Lung (tissue), 16 donors: ENCODE measurements around the gene OTX1. TPM values are rescaled to one million over a fixed set of nuclear protein-coding genes. Genes with fewer than 3 reads are reported as not detected.

Experiments used
- ATAC-seq: fragments of 200-7000 bp; cut with Tn5 transposase; one replicate; pipeline ENCODE4 v1.9.1; 2020; ENCODE audit warnings: moderate number of reproducible peaks; ENCODE audit not compliant: insufficient read depth, low FRiP score
- DNase-seq, 3 donors: peaks; one replicate each; pipeline ENCODE4 v3.0.0-alpha.2; 2013 to 2017
- H3K27ac ChIP-seq, 2 donors: one replicate each; pipeline ENCODE4 v1.5.1; 2013; ENCODE audit warnings: mild to moderate bottlenecking in 2 of 2, moderate library complexity in 2 of 2, control low read depth in 1 of 2, inconsistent platforms in 1 of 2, low read depth in 1 of 2, low read length in 1 of 2
- H3K27me3 ChIP-seq, 3 donors: one replicate each; pipeline ENCODE4 v1.5.1; 2013; ENCODE audit warnings: low read length in 2 of 3; ENCODE audit not compliant: control insufficient read depth in 3 of 3, insufficient read depth in 3 of 3
- H3K36me3 ChIP-seq, 4 donors: one replicate each; pipeline ENCODE4 v1.5.1; 2013; ENCODE audit warnings: low read length in 4 of 4, mild to moderate bottlenecking in 1 of 4, moderate library complexity in 1 of 4; ENCODE audit not compliant: control insufficient read depth in 4 of 4, insufficient read depth in 4 of 4
- H3K4me1 ChIP-seq, 5 donors: one replicate each; pipeline ENCODE4 v1.5.1; 2013; ENCODE audit warnings: low read length in 5 of 5, mild to moderate bottlenecking in 2 of 5, moderate library complexity in 1 of 5; ENCODE audit not compliant: control insufficient read depth in 5 of 5, insufficient read depth in 5 of 5
- H3K4me3 ChIP-seq: one replicate; pipeline ENCODE4 v1.5.1; 2013; ENCODE audit warnings: mild to moderate bottlenecking, control low read depth, moderate library complexity
- H3K9ac ChIP-seq, 2 donors: one replicate each; pipeline ENCODE4 v1.5.1; 2013; ENCODE audit warnings: low read length in 2 of 2, control low read depth in 1 of 2; ENCODE audit not compliant: insufficient read depth in 1 of 2
- H3K9me3 ChIP-seq, 4 donors: one replicate each; pipeline ENCODE4 v1.5.1; 2013; ENCODE audit warnings: low read length in 3 of 4, mild to moderate bottlenecking in 1 of 4, moderate library complexity in 1 of 4; ENCODE audit not compliant: control insufficient read depth in 4 of 4, insufficient read depth in 3 of 4
- CTCF ChIP-seq: IDR thresholded peaks from 2 replicates; pipeline ENCODE4 v1.5.1; 2012; ENCODE audit warnings: mild to moderate bottlenecking; ENCODE audit errors: control extremely low read depth, extremely low read depth
- WGBS, 2 donors: extraction: QIAGEN DNeasy Blood & Tissue Kit; methylation state at CpG; one replicate each; pipeline ENCODE4 v1.1.7; 2013; 5-methylcytosine and 5-hydroxymethylcytosine counted together
- long read RNA-seq, 5 donors: transcript quantifications; one replicate each; lab custom pipeline, GENCODE V29; 2026
- polyA plus RNA-seq, 2 donors: library from polyadenylated mRNA; stranded (reverse); fragments of 200-250 nt; gene quantifications; one replicate each; pipeline ENCODE4 v1.2.1, GENCODE V29; 2013
- total RNA-seq, 2 donors: library from RNA; depleted of rRNA in 1 of 2; stranded (reverse); fragments of >200 nt in 1 of 2; gene quantifications; one replicate each; pipeline ENCODE4 v1.2.1, GENCODE V29; 2014 to 2021
- donor health status: control.
- donor health status: control.
- donor health status: Bipolar disorder and iron deficiency.
- donor health status: healthy.
- donor health status: DM: yes; HTN: yes; CAD: no.

OTX1 gene
- total RNA-seq: 1 to 10 TPM in 1 of 2 donors, under 1 TPM in 1; 0.11 to 1.0 TPM
- polyA plus RNA-seq: under 1 TPM; 0.30 to 0.39 TPM
- long read RNA-seq, donor 1: 0 reads
- long read RNA-seq, donor 2: 0 reads
- long read RNA-seq, donor 3, partial matches to known transcripts: 0 of 1 reads
- long read RNA-seq, donor 3, other reads (novel, unspliced or antisense): 0 of 1 reads
- long read RNA-seq, donor 4: 0 reads
- long read RNA-seq, donor 5: 0 reads

DNA sequence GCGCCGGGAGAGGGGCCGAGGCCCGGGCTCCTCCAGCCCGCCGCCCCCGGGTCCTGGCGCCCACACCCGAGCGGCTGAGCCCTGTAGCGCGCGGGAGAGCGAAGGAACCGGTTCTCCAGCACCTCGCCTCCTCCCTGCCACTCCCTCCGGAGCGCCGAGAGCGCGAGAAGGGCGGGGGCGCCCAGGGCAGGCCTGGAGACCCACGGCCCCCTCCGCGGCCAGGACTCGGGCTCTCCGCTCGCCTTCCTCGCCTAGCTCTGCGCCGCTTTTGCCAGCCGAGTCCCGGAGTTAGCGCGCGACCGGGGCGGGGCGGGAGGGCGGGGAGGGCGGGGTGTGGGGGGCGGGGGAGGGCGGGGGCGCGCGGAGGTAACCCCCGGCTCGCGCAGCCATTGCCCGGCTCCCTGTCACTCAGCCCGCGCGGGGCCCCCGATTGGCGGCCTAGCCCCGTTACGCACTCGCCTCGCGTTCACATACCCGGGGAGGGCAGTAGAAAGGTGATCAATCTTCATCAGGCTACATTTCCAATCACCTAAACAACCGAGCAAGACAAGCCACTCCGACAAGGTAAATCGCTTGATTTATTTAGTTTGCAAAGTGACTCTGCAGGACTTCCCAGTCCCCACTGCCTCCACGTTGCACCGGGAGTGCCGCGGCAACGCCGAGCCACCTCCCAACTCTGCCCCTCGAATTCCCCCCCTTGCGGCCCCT, at the start of gene OTX1:
Gene OTX1 (plus strand): TSS at position 497 of the 708 bp plus-strand sequence. CDS start 2,161 bp downstream, outside the sequence.
- 0 to 1% methylated on average over 44 to 72 of the region's 73 CpGs for WGBS, 2 donors
- no peak for TF ChIP-seq CTCF
- H3K36me3 ChIP-seq: peaks cover 0 to 2% (median under 1%) of the 10 kb centered on the region in 4 donors
- ATAC-seq (peak; percentile 75), DNase-seq (peak in 2 of 3 donors; percentile 51 to 68)
- H3K4me1 ChIP-seq: peaks cover 5 to 44% (median 11%) of the 10 kb centered on the region in 5 donors
- H3K4me3 ChIP-seq: peak within 1 kb of the TSS; percentile 45
- H3K27ac ChIP-seq: no peak within 1 kb of the TSS
- peaks cover 0 to 37% (median 0%) of the 10 kb centered on the region in 4 donors for H3K9me3 ChIP-seq
- H3K27me3 ChIP-seq: peaks cover 38 to 94% (median 82%) of the 10 kb centered on the region in 3 donors
- no peak within 1 kb of the TSS for H3K9ac ChIP-seq

DNA sequence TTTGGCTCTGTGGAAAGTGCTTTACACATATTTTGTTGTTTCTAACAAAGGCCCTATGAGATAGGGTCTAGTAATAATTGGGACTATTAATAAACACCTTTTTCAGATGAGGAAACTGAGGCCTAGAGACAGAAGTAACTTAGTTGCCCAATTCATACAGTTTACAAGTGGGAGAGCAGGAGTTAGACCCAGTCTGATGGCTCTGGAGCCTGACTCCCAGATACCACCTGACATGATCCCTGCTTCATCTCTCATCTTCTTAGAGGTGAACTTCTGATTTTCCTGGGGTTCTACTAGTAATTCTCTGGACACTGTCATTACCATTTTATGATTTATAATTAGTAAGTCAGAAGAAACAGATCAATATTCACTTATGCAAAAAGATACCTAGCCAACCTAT, 49.1 kb upstream of the OTX1 start:
- Histone ChIP-seq H3K27me3 (no peaks in the 10 kb centered on the region), H3K9ac (no peak overlapping the region), H3K4me3 (no peak overlapping the region), H3K27ac (no peak overlapping the region), H3K36me3 (peaks cover 0 to 5% (median 2%) of the 10 kb centered on the region in 4 donors), H3K4me1 (peaks cover 0 to 3% (median 0%) of the 10 kb centered on the region in 5 donors), H3K9me3 (no peaks in the 10 kb centered on the region)
- TF ChIP-seq CTCF: no peak
- ATAC-seq: no peak
- DNase-seq: no peak

GRCh38 chr2:63003351-63003750, 47.3 kb upstream of the OTX1 start:
- WGBS, 2 donors: 91% methylated on average over 4 of the region's 4 CpGs
- Histone ChIP-seq H3K36me3 (no peaks in the 10 kb centered on the region), H3K27me3 (no peaks in the 10 kb centered on the region), H3K9me3 (no peaks in the 10 kb centered on the region), H3K4me3 (no peak overlapping the region), H3K4me1 (peaks cover 0 to 3% (median 0%) of the 10 kb centered on the region in 5 donors), H3K9ac (no peak overlapping the region), H3K27ac (no peak overlapping the region)
- TF ChIP-seq CTCF: no peak
- ATAC-seq: no peak
- no peak for DNase-seq
